Hepatic stellate cell (primary cell): Measurements from ENCODE around the gene RFX3.

Source experiments
- DNase-seq: peaks from one replicate; pipeline ENCODE4 v3.0.0; 2011; ENCODE audit warnings: low spot score

The RFX3 gene

GRCh38 chr9:3525836-3526164 lies at the start of gene RFX3:
Gene RFX3 (minus strand): TSS chr9:3526001. CDS start chr9:3395588, 130,413 bp downstream.
- peak; percentile 80 for DNase-seq

- DNase-seq = no peak
Observed at GRCh38 chr9:3571500-3571899, 45.7 kb upstream of the RFX3 start.

GRCh38 chr9:3569529-3569928 lies 43.7 kb upstream of the RFX3 start:
- DNase-seq = no peak

GRCh38 chr9:3567988-3568387 lies 42.2 kb upstream of the RFX3 start:
- no peak for DNase-seq

GRCh38 chr9:3553076-3553765 lies 27.4 kb upstream of the RFX3 start:
- no peak for DNase-seq

GRCh38 chr9:3549225-3549624 lies 23.4 kb upstream of the RFX3 start:
- no peak for DNase-seq

GRCh38 chr9:3548648-3549047 lies 22.8 kb upstream of the RFX3 start:
- no peak for DNase-seq

- no peak for DNase-seq
Observed at GRCh38 chr9:3541206-3541605, 15.4 kb upstream of the RFX3 start.

- DNase-seq = no peak
Observed at GRCh38 chr9:3534614-3535404, 9.0 kb upstream of the RFX3 start.

GRCh38 chr9:3532158-3532557 lies 6.4 kb upstream of the RFX3 start:
- no peak for DNase-seq

GRCh38 chr9:3528451-3528850 lies 2.6 kb upstream of the RFX3 start:
- DNase-seq = no peak

- peak; percentile 3 for DNase-seq
Observed at GRCh38 chr9:3526997-3527940, 1.5 kb upstream of the RFX3 start.

- DNase-seq = peak; percentile 66
Observed at GRCh38 chr9:3526165-3526996, 580 bp upstream of the RFX3 start.

GRCh38 chr9:3525096-3525835 lies 535 bp downstream of the RFX3 start:
- no peak for DNase-seq

GRCh38 chr9:3521966-3522365 lies 3.8 kb downstream of the RFX3 start:
- no peak for DNase-seq

GRCh38 chr9:3520564-3520963 lies 5.2 kb downstream of the RFX3 start:
- DNase-seq = no peak

- DNase-seq = no peak
Observed at GRCh38 chr9:3517377-3518048, 8.3 kb downstream of the RFX3 start.

GRCh38 chr9:3516667-3517330 lies 9.0 kb downstream of the RFX3 start:
- no peak for DNase-seq

GRCh38 chr9:3515405-3515804 lies 10.4 kb downstream of the RFX3 start:
- DNase-seq = no peak

- DNase-seq = no peak
Observed at GRCh38 chr9:3514786-3515185, 11.0 kb downstream of the RFX3 start.
